ENCODE measurements around the gene PRR15.
"Not testable (repeated sequence)": the region's sequence is repeated elsewhere in the genome, so short reads cannot be mapped to it uniquely, and the experiment has no call there.

The PRR15 gene

GRCh38 chr7:29563590-29564495 is at the start of gene PRR15:
TSS of gene PRR15 (plus strand) at chr7:29563835. CDS start at chr7:29566330, 2,495 bp downstream.
- no peak for DNase-seq

GRCh38 chr7:29516491-29516890 is 47.1 kb upstream of the PRR15 start:
- DNase-seq: no peak

- DNase-seq: no peak
Measured at GRCh38 chr7:29518616-29519015, 45.0 kb upstream of the PRR15 start.

- no peak for DNase-seq
Measured at GRCh38 chr7:29523728-29524127, 39.9 kb upstream of the PRR15 start.

GRCh38 chr7:29527505-29528108 is 36.0 kb upstream of the PRR15 start:
- DNase-seq: no peak

GRCh38 chr7:29528526-29528925 is 35.1 kb upstream of the PRR15 start:
- not testable (repeated sequence) for DNase-seq

GRCh38 chr7:29538389-29538788 is 25.2 kb upstream of the PRR15 start:
- DNase-seq: no peak

- DNase-seq: no peak
Measured at GRCh38 chr7:29539471-29539870, 24.2 kb upstream of the PRR15 start.

- DNase-seq: no peak
Measured at GRCh38 chr7:29547421-29547820, 16.2 kb upstream of the PRR15 start.

GRCh38 chr7:29548823-29549222 is 14.8 kb upstream of the PRR15 start:
- DNase-seq: no peak

- DNase-seq: no peak
Measured at GRCh38 chr7:29552392-29552791, 11.2 kb upstream of the PRR15 start.

- no peak for DNase-seq
Measured at GRCh38 chr7:29555061-29555460, 8.6 kb upstream of the PRR15 start.

- no peak for DNase-seq
Measured at GRCh38 chr7:29556405-29557195, 7.0 kb upstream of the PRR15 start.

GRCh38 chr7:29557954-29558353 is 5.7 kb upstream of the PRR15 start:
- no peak for DNase-seq

GRCh38 chr7:29561271-29561670 is 2.4 kb upstream of the PRR15 start:
- DNase-seq: no peak

- no peak for DNase-seq
Measured at GRCh38 chr7:29562307-29562706, 1.3 kb upstream of the PRR15 start.

GRCh38 chr7:29564496-29565223 is 1.0 kb downstream of the PRR15 start:
- no peak for DNase-seq

GRCh38 chr7:29565224-29565630 is 1.6 kb downstream of the PRR15 start:
- no peak for DNase-seq

GRCh38 chr7:29565634-29565981 is 2.0 kb downstream of the PRR15 start:
- no peak for DNase-seq

GRCh38 chr7:29565982-29566746 is 2.5 kb downstream of the PRR15 start:
- no peak for DNase-seq

GRCh38 chr7:29567174-29567573 is 3.5 kb downstream of the PRR15 start:
- DNase-seq: no peak

- no peak for DNase-seq
Measured at GRCh38 chr7:29569648-29570047, 6.0 kb downstream of the PRR15 start.

All from stimulated activated naive CD4-positive, alpha-beta T cell treated with Interleukin-2 at 50 U/mL for 16 hours (primary cell).